HG02678 (cell line): ENCODE measurements around the gene TYW5.
A peak's percentile ranks its signal among the peaks of the same experiment; 100 is the strongest.
"Not testable (repeated sequence)": the region's sequence is repeated elsewhere in the genome, so short reads cannot be mapped to it uniquely, and the experiment has no call there.

ENCODE experiments used
- ATAC-seq: cut with Tn5 transposase; IDR thresholded peaks from one replicate; pipeline ENCODE4 v1.9.1; 2021; ENCODE audit warnings: mild to moderate bottlenecking, moderate library complexity; ENCODE audit not compliant: unreplicated experiment

Gene TYW5

DNA sequence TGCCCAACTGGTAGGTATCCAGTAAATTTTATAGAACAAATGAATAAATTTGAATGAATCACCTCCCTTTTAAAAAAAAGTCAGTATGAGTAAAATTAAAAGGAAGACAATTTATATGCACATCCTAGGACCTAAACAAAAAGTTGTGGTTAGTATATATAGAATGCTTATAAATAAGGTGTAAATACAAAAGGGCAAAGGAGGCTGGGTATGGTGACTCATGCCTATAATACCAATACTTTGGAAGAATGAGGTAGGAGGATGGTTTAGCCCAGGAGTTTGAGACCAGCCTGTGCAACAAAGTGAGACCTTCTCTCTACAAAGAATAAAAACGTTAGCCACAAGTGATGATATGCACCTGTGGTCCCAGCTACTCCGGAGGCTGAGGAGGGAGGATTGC lies 31.4 kb downstream of the TYW5 start:
- no peak for ATAC-seq

DNA sequence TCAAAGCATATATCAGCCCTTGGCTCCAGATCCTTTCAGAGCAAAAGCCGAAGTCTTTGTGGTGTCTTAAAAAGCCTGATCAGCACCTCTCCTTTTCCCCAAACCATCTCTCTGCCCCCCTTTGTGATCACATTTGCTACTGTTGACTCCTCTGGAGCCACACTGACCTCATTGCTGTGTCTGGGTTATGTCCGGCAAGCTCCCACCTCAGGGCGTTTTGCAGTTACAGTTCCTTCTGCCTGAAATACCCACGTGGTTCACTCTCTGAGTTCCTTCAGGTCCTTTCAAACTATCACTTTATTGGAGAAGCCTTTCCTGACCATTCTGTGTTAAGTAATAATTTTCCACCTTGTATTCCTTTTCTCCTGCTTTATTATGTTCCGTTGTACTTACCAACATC lies 32.4 kb downstream of the TYW5 start:
- no peak for ATAC-seq

DNA sequence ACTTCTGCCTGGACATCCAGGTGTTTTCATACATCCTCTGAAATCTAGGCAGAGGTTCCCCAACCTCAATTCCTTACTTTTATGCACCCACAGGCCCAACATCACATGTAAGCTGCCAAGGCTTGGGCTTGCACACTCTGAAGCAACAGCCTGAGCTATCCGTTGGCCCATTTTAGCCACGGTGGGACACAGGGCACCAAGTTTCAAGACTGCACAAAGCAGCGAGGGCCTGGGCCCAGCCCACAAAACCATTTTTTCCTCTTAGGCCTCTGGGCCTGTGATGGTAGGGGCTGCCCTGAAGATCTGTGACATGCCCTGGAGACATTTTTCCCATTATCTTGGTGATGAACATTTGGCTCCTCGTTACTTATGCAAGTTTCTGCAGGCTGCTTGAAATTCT lies 38.3 kb downstream of the TYW5 start:
- ATAC-seq = no peak

DNA sequence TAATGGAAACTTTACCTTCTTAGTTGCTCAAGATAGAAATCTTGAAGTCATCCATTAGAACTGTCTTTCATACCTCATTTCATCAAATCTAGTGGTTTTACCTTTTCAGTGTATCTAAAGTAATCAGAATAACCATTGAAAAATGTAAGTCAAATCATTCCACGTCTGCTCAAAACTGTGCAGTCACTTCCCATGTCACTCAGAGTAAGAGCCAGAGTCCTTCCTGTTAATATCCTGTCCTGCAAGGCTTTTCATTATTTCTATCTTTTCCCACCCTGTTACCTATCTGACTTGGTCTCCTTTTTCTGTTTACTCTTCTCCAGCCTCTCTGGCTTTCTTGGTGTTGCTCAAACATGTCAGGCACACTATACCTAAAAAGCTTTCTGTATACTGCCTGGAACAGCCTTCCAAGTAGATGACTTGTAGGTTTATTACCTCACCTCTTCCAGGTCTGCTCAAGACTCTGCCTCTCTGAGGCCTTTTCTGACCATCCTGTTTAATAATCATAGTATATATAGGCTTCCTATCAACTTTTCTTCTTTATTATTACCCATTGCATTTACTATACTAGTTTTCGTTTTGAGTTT lies 40.8 kb downstream of the TYW5 start:
- ATAC-seq = no peak

DNA sequence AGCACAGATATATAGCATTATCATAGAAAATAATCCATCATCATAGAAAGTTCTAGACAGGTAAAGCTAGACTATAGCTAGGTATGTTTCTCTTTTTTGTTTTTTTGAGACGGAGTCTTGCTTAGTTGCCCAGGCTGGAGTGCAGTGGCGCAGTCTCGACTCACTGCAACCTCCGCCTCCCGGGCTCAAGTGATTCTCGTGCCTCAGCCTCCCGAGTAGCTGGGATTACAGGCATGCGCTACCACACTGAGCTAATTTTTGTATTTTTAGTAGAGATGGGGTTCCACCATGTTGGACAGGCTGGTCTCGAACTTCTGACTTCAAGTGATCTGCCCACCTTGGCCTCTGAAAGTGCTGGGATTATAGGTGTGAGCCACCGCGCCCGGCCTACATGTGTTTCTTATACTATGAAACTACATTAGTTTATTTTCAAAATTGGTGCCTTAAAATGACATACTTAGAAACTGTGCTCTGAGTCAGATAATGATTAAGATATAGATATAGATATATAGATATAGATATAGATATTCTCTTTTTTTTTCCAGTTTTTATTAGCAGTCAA lies 42.7 kb downstream of the TYW5 start:
- ATAC-seq = not testable (repeated sequence)

DNA sequence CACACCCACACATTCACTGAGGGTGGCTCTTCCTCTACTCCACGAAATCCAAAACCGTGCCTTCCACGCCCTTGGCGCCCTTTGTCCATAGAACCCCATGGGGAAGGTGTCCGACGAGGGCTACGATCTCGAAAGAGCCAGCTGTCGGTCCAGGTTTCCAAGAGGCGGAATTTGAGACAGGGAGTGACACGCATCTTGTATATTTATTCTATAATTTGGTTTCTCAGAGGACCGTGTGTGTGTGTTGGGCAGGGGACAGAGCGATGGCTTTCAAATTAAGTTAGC lies 43.5 kb downstream of the TYW5 start:
- ATAC-seq = no peak

DNA sequence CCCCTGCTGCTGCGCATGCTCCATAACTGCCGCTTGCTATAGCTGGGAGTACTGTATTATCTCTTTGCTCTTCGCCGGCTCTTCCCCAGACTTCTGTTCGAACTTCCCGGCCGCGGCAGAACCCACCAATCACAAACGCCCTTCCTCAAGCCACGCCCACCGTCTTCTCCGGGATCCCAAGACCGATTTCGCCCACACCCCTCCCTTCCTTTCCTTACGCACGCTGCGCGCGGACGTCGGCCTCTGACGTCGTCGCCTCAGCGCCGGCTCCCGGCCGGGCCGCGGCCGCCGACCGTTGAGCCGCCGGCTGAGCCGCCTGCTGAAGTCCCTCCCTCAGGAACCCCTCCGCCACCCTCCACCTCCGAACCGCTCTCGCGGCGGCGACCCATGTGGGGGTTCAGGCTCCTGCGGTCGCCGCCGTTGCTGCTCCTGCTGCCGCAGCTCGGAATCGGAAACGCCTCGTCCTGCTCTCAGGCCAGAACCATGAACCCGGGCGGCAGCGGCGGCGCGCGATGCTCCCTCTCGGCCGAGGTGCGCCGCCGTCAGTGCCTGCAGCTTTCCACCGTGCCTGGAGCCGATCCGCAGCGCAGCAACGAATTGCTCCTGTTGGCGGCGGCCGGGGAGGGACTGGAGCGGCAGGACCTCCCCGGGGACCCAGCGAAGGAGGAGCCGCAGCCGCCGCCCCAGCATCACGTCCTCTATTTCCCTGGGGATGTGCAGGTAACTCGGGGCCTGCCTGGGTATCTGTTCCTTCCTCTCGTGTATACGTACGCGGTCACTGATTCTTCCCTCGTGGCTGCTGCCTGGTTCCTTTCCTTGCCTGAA lies 44.0 kb downstream of the TYW5 start, which contains the start of gene C2orf69:
TSS of gene C2orf69 (plus strand) at position 242 of the 825 bp plus-strand sequence. CDS start at position 388, 146 bp downstream.
- peak; percentile 92 for ATAC-seq

DNA sequence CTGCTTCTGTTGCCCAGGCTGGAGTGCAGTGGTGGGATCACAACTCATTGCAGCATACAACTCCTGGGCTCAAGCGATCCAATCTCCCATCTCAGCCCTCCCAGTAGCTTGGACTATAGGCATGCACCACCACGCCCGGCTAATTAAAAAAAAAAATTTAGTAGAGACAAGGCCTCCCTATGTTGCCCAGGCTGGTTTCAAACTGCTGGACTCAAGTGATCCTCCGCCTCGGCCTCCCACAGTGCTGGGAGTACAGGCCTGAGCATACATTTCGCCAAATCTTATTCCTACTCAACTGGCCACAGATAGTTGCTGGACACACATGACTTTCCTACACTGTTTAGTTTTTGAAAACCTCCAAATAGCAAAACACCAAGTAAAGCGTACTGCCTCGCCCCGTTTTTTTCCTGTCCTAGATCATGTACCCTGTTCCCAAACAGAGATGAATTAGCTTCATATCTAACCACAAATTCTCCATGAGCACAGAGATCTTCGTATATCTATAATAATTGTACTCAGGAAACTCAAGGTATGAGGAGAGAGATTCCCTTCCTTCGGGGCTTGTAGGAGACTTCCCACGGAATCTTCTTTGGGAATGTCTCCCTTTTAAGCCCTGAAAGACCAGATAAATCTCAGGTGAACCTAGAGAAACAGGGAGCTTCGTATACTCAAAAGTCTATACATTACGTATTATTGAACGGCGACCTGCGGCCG lies 44.8 kb downstream of the TYW5 start:
- no peak for ATAC-seq

DNA sequence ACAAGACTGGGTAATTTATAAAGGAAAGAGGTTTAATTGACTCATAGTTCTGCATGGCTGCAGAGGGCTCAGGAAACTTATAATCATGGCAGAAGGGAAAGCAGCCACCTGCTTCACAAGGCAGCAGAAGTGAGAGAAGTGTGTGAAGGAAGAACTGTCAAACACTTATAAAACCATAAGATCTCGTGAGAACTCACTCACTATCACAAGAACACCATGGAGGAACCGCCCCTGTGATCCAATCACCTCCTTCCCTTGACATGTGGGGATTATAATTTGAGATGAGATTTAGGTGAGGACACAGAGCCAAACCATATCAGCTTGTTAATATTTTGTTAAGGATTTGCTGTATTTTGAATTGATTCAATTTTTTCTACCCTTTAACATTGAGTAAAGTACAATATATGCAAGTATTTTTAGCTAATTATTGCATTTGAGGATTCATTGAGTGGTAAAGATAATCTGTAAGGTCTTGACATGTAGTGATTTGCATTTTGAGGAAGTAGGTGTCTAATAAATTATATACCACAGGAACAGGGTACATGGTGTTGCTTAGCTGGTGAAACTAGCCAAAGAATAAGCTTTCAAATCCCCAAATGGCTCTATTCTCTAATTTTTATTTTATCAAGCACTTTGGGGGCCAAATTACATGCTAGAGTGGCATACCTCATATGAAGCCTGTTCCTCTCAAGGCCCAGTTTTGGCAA lies 48.1 kb downstream of the TYW5 start:
- ATAC-seq = no peak

DNA sequence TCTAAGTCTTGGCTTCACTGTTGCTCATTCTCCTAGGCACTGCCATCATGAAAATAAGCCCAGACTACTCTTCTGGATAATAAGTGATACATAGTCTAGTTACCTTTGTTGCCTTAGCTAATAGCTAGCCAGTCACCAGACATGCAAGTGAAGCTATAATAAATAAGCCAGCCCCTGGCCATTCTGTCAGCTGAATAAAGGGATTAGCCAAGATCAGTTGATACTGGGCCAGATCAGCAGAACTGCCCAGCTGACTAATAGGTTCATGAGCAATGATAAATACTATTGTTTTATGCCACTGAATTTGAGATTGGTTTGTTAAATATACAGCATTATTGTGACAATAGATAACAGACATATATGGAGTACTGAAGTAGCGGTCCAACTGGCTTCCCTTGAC lies 52.2 kb downstream of the TYW5 start:
- ATAC-seq = no peak

DNA sequence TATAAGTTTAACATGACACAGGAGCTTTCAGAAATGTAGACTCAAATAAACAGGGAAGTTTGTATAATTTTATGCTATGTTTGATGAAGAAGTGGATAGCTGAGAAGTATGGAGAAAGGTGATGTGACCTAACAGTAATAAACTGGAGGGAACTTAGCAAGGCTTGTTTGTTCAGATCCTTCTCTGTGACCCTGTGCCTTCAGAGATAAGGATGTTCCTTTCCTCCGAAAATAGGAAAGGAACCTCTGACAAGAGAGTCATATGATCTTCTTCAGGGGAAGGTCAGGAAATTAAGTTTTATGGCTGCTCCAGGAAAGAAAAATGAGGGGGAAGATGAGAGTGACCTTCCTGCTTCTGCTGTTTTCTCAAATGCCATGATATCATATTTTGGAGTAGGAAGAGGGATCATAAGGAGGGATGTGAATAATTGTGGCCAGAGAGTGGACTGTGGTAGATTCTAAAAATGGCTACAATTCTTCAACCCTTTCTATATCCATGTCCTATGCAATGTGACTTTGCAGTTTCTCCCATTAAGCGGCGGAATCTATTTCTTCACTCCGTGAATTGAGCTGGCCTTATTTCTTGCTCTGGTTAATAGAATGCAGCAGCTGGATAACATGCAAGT lies 52.7 kb downstream of the TYW5 start:
- no peak for ATAC-seq

DNA sequence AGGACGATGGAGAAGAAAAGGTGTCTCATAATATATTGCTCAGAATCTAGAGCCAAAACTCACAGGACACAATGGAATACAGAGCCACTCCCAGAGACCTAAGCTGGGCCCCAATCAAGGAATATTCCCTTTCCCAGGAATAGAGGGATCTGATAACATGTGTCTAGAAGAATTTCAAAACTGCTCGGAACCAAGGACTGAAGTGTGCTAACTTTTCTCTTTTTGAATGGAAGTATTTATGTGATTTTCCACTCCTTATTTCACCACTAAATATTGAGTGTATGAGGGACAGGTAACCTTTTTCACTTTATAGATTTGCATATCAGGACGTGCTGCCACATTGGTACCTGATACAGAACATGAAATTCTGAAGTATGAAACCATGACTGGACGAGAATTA lies 53.3 kb downstream of the TYW5 start:
- no peak for ATAC-seq

DNA sequence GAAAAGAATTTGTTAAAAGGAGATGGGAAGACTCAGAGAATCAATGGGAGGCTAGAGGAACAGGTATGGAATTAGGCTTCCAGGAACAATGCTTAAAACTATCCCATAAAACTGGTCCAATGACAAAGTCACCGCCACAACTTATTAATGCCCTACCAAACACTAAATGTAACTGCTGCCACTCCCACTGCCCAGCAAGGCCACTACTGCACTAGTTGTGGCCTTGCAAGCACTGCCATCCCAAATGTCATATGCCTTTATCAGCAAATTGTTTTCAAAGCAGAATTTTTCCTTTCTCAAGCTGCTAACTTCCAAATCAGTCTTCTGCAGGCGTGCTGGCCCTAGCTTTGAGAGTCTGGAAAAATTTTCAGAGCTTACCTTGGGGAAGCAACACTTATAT lies 58.7 kb downstream of the TYW5 start:
- no peak for ATAC-seq

DNA sequence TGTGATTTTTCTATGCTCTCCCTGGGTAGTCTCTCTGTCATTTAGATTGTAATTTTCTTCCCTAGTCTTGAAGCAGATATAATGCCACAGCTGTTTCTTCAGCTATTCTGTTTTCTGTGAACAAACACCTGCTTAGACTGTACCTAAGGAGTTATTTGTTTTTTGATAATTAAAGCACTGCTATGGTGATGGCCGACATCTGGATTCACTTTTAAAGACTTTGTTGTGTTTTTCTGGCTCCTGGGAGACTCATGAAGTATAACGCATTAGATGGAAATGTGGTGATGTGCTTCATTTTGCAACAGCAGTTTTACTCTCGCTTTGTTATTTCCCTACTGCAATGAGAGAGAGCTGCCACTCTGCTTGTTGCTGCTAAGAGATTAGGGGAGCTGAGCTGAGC lies 59.9 kb downstream of the TYW5 start:
- no peak for ATAC-seq

DNA sequence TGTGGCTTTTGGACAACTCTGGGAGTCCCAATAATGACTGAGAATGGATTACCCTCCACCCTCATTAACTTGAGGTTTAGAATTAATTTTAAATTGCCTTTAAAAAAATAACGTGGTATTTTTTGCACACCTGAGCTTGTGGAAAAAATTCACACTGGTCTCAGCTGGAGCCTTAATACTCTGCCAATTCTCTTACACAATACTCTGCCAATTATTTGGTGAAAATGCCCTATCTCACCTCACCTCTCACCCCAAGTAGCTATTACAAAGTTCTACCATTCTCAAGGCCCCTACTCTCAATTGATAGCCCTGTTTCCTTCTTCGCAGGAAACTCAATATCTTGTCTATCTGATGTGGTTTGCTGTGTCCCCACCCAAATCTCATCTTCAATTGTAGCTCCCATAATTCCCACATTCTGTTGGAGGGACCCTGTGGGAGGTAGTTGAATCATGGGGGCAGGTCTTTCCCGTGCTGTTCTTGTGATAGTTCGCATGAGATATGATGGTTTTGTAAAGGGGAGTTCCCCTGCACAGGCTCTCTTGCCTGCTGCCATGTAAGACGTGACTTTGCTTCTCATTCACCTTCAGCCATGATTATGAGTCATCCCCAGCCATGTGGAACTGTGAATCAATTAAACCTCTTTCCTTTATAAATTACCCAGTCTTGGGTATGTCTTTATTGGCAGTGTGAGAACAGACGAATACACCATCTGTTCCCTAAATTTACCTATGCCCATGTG lies 71.6 kb downstream of the TYW5 start:
- ATAC-seq = no peak

DNA sequence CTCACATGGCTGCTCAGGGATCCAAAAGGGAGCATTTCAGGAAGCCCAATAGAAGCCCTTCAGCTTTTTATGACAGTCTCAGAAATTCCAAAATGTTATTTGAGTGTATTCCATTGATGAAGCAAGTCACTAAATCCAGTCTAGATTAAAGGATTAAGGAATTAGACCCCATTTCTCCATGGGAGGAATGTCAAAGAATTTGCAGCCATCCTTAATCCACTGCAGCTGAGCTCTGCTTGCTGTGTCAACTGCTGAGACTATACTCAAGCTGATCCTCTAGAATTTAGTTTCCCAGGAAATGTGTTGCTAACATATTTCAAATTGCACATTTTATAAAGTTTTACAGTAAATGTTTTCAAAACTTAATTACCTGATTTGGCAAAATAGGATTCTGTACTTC lies 72.6 kb downstream of the TYW5 start:
- no peak for ATAC-seq
